ENCODE results near the gene ST6GALNAC3. TPM values are rescaled to one million over a fixed set of nuclear protein-coding genes. Genes with fewer than 3 reads are reported as not detected.

Gene ST6GALNAC3
- total RNA-seq, 1 experiment from 2014 or later: 2.2 TPM

DNA sequence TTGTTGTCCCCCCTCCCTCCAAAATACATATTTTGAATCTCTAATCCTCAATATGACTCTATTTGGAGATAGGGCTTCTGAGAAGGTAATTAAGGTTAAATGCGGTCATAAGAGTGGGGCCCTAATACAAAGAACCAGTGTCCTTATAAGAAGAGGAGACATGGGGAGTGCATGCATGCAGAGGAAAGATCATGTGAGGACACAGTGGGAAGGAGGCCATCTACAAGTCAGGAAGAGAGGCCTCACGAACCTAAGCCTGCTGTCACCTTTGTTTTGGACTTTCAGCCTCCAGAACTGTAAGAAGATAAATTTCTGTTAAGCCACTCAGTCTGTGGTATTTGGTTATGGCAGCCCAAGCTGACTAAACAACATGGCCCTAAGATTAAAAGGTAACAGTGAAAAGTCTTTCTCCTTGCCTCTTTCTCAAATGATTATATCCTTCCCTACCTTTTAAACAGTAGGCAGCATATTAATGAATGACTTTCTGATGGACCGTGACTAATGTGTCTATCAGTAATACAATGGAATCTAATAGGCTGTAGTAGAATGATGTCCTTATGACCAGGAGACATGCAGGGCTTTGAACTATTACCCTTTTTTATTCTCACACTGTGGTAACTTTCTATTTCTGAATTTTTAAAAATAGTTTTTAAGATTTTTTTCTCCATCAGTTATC lies 40.6 kb upstream of the ST6GALNAC3 start:
- H3K4me1 ChIP-seq (ENCODE audit: control insufficient read depth in 1 of 2, insufficient read depth in 2 of 2, low read length in 2 of 2): no peaks in the 10 kb centered on the region
- no peaks in the 10 kb centered on the region for H3K9me2 ChIP-seq (ENCODE audit: insufficient read depth)
- no peaks in the 10 kb centered on the region for H3K36me3 ChIP-seq (ENCODE audit: control insufficient read depth in 1 of 2, insufficient read depth in 2 of 2, low read length in 2 of 2)
- intact Hi-C loops (cut with micrococcal nuclease): no loop called here
- H3K4me2 ChIP-seq (ENCODE audit: low read length): no peak overlapping the region
- H3K9ac ChIP-seq (ENCODE audit: low read length): no peak overlapping the region
- H3K27me3 ChIP-seq (ENCODE audit: insufficient read depth, low read length): peaks cover 6% of the 10 kb centered on the region; the same call in 1 of the 2 replicates
- ChIA-PET CTCF (no interaction called here), RAD21 (ENCODE audit: low non-redundant PET in 1 of 2, low total read pairs in 2 of 2, uncharacterized antibody in 2 of 2, unreplicated experiment in 2 of 2) (no interaction called here), POLR2A (no interaction called here)
- H3K4me3 ChIP-seq (replicated peaks in 1 of 2; ENCODE audit: low read depth in 1 of 2, low read length in 2 of 2): no peak overlapping the region
- no peaks in the 10 kb centered on the region for H3K9me3 ChIP-seq (ENCODE audit: control insufficient read depth in 1 of 2, insufficient read depth in 1 of 2, low read depth in 1 of 2, low read length in 2 of 2)
- TF ChIP-seq EZH2 (IDR thresholded peaks at IDR 0.05): no peak
- TF ChIP-seq, protein P1, sequence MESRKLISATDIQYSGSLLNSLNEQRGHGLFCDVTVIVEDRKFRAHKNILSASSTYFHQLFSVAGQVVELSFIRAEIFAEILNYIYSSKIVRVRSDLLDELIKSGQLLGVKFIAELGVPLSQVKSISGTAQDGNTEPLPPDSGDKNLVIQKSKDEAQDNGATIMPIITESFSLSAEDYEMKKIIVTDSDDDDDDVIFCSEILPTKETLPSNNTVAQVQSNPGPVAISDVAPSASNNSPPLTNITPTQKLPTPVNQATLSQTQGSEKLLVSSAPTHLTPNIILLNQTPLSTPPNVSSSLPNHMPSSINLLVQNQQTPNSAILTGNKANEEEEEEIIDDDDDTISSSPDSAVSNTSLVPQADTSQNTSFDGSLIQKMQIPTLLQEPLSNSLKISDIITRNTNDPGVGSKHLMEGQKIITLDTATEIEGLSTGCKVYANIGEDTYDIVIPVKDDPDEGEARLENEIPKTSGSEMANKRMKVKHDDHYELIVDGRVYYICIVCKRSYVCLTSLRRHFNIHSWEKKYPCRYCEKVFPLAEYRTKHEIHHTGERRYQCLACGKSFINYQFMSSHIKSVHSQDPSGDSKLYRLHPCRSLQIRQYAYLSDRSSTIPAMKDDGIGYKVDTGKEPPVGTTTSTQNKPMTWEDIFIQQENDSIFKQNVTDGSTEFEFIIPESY (IDR thresholded peaks at IDR 0.05; ENCODE audit: extremely low read depth, insufficient replicate concordance, low read length): no peak
- TF ChIP-seq RAD21 (IDR thresholded peaks at IDR 0.05; ENCODE audit: low read depth): no peak
- no peak for TF ChIP-seq EZH2phosphoT487 (IDR thresholded peaks at IDR 0.05; ENCODE audit: borderline replicate concordance)
- TF ChIP-seq SRF (IDR thresholded peaks at IDR 0.05; ENCODE audit: low read depth): no peak
- TF ChIP-seq, protein P2, sequence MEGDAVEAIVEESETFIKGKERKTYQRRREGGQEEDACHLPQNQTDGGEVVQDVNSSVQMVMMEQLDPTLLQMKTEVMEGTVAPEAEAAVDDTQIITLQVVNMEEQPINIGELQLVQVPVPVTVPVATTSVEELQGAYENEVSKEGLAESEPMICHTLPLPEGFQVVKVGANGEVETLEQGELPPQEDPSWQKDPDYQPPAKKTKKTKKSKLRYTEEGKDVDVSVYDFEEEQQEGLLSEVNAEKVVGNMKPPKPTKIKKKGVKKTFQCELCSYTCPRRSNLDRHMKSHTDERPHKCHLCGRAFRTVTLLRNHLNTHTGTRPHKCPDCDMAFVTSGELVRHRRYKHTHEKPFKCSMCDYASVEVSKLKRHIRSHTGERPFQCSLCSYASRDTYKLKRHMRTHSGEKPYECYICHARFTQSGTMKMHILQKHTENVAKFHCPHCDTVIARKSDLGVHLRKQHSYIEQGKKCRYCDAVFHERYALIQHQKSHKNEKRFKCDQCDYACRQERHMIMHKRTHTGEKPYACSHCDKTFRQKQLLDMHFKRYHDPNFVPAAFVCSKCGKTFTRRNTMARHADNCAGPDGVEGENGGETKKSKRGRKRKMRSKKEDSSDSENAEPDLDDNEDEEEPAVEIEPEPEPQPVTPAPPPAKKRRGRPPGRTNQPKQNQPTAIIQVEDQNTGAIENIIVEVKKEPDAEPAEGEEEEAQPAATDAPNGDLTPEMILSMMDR (IDR thresholded peaks at IDR 0.05 in 2 of 3, conservative IDR thresholded peaks at IDR 0.05 in 1 of 3; ENCODE audit: borderline replicate concordance in 1 of 3, insufficient read depth in 1 of 3, low read depth in 2 of 3, low read length in 2 of 3): no peak
- TF ChIP-seq POLR2A (IDR thresholded peaks at IDR 0.05; ENCODE audit: borderline replicate concordance, extremely low read depth, insufficient read depth, insufficient read length): no peak
- TF ChIP-seq, protein P3, sequence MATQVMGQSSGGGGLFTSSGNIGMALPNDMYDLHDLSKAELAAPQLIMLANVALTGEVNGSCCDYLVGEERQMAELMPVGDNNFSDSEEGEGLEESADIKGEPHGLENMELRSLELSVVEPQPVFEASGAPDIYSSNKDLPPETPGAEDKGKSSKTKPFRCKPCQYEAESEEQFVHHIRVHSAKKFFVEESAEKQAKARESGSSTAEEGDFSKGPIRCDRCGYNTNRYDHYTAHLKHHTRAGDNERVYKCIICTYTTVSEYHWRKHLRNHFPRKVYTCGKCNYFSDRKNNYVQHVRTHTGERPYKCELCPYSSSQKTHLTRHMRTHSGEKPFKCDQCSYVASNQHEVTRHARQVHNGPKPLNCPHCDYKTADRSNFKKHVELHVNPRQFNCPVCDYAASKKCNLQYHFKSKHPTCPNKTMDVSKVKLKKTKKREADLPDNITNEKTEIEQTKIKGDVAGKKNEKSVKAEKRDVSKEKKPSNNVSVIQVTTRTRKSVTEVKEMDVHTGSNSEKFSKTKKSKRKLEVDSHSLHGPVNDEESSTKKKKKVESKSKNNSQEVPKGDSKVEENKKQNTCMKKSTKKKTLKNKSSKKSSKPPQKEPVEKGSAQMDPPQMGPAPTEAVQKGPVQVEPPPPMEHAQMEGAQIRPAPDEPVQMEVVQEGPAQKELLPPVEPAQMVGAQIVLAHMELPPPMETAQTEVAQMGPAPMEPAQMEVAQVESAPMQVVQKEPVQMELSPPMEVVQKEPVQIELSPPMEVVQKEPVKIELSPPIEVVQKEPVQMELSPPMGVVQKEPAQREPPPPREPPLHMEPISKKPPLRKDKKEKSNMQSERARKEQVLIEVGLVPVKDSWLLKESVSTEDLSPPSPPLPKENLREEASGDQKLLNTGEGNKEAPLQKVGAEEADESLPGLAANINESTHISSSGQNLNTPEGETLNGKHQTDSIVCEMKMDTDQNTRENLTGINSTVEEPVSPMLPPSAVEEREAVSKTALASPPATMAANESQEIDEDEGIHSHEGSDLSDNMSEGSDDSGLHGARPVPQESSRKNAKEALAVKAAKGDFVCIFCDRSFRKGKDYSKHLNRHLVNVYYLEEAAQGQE (IDR thresholded peaks at IDR 0.05; ENCODE audit: low read depth): no peak
- no peak for TF ChIP-seq ELF1 (IDR thresholded peaks at IDR 0.05; ENCODE audit: borderline replicate concordance, low read depth)
- no peak for TF ChIP-seq FOSL1 (IDR thresholded peaks at IDR 0.05; ENCODE audit: low read depth)
- no peak for TF ChIP-seq POLR2AphosphoS5 (IDR thresholded peaks at IDR 0.05; ENCODE audit: low read depth, low read length)
- H3K27ac ChIP-seq (ENCODE audit: low read depth, low read length): no peak overlapping the region
- H4K20me1 ChIP-seq (ENCODE audit: insufficient read depth): no peaks in the 10 kb centered on the region
- DNase-seq (ENCODE audit: low read depth, low spot score) (no peak), ATAC-seq (no peak)
- BruUV-seq (replicated peaks): no TSS peak
- no peaks in the 10 kb centered on the region for H3K79me2 ChIP-seq (ENCODE audit: insufficient read depth, low read length)
- H2AFZ ChIP-seq (ENCODE audit: low read depth, low read length, poor library complexity, severe bottlenecking): no peak overlapping the region

Data from HCT116 (cell line).